Measurements from ENCODE around the gene LRRC27.

The LRRC27 gene

DNA sequence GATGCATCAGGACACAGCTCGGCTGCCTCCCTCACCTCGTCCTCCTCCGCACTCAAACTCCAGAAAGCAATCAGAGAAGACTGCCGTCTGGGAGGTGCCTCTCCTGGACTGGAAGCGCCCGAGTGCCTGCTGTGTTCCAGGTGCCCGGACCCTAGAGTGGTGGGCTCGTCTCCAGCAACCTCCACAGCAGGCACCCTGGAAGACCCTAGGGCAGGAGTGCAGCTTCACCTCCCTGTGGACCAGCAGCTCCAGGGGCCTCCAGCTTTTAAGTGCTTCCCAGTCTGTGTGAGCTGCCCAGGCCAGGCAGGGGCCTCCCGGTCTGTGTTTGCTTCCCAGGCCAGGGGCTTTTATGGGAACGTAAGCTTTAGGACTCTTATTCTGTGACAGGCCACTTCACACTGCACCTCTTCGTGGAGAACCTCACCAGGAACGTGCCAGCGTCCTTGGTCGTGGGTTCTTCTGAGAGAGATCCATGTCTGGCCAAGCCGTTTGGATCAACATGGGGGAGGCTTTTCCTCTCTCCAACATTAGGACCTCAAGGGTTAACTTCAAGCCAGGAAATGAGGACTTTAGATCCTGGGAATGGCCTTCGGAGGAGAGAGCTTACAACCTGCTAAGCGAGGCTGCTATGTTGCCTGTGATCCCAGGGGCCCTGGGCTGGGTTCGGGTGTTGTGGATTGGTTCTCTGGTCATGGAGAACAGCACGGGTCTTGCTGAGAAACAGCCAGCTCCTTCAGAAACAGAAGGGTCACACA, 59.1 kb downstream of the LRRC27 start:
- DNase-seq (ENCODE audit: low read depth in 2 of 2), result no peak

GRCh38 chr10:132391676-132392020, 59.7 kb downstream of the LRRC27 start:
- DNase-seq (ENCODE audit: low read depth in 2 of 2), result no peak

DNA sequence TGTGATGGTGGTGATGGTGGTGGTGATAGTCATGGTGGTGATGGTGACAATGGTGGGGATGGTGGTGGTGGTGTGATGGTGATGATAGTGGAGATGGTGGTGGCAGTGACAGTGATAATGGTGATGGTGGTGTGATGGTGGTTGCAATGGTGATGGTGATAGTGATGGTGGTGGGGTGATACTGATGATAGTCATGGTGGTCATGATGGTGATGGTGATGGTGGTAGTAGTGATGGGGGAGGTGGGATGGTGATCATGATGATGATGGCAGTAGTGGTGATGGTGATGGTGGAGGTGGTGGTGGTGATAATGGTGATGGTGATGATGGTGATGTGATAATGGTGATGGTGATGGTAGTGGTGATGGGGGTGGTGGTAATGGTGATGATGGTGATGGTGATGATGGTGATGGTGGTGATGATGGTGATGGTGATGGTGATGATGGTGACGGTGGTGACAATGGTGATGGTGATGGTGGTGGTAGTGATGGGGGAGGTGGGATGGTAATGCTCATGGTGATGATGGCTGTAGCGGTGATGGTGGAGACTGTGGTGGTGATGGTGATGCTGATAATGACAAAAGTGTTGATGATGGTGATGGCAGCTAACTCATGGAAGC, 60.3 kb downstream of the LRRC27 start:
- DNase-seq (ENCODE audit: low read depth in 2 of 2), result no peak

GRCh38 chr10:132392811-132393694, 61.1 kb downstream of the LRRC27 start:
- DNase-seq (ENCODE audit: low read depth in 2 of 2), result no peak

DNA sequence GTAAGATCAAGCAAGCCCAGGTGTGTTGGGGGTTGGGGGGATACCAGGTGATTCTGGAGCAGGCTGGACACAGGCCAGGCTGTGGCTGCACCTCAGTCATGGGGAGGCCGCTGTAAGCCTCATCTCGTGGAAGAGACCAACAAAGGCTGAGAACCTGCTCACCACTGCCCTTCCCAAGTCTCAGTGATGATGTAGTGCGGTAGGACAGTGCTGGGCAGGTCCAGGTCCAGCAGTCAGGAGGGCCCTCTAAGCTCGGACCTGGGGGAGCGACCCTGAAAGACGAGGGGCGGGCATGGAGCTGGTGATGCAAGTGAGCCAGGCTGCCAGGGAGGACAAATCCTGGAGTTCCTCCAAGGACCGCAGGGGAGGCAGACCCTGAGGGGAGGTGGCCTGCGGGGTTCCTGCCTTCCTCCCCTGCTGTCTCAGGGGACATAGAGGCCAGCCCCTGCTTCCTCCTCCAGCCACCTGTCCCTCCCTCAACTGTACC, 61.7 kb downstream of the LRRC27 start:
- DNase-seq (ENCODE audit: low read depth in 2 of 2), result no peak

DNA sequence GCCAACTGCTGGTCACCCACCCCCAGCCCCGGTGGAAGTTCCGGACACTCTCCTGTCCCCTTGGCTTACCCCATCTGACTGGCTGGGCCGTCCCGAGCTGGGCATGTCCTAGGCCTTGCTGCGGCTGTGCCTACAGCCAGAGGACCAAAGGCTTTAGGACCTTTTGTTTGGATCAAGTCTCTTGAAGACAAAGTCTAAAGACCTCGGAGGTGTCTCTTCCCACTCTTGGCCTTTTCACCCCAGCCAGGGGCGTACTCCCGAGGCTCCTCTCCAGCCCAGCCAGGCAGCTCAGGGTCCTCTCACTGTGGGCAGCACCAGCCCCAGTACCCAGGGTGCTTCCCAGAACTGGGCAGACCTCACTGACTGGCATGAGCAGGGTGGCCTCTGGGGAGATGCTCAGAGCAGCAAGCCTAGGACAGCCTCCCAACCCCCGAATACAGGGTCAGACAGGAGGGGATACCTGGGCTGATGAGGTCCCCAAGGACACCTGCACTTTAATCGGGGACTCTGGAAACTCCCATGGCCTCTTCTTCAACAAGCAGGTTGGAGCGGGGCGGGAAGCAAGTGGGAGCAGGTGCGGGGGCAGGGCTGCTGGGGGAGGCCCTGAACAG, 62.3 kb downstream of the LRRC27 start:
- no peak for DNase-seq (ENCODE audit: low read depth in 2 of 2)

GRCh38 chr10:132394936-132395703, 63.1 kb downstream of the LRRC27 start:
- DNase-seq (ENCODE audit: low read depth in 2 of 2), result no peak

GRCh38 chr10:132395704-132396493, 63.9 kb downstream of the LRRC27 start:
- DNase-seq (ENCODE audit: low read depth in 2 of 2), result no peak

DNA sequence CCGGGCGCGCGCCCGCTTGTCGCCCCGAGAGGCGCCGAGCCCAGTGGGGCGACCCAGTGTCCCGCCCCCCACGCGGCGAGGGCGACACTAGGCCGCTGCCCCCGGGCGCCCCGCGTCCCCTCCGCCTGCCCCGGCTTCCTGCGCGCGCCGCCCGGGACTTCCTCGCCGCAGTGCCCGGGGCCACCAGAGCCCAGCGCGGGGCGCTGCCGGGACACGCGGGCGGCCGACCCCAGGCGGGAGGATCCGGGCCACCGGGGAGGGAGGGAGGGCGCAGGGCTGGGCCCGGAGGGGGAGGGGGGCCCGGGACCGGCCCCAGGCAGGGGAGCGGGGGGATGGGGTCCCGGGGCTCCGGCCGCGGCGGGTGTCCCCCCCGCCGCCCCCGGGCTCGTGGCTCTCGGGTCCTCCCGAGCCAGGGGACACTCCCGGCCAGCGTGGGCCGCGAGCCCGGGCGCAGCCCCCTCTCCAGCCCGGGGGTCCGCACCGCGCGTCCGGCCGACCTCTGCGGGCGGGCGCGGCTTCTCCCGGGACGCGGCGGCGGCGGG, 64.6 kb downstream of the LRRC27 start:
- peak in 1 of 2 donors; percentile 24 for DNase-seq (ENCODE audit: low read depth in 2 of 2)

GRCh38 chr10:132397036-132397541, 65.1 kb downstream of the LRRC27 start, which contains the start of gene PWWP2B:
TSS of gene PWWP2B (plus strand) at chr10:132397200. CDS start at chr10:132397227, 27 bp downstream.
- DNase-seq (ENCODE audit: low read depth in 2 of 2), result peak in 1 of 2 donors; percentile 33

DNA sequence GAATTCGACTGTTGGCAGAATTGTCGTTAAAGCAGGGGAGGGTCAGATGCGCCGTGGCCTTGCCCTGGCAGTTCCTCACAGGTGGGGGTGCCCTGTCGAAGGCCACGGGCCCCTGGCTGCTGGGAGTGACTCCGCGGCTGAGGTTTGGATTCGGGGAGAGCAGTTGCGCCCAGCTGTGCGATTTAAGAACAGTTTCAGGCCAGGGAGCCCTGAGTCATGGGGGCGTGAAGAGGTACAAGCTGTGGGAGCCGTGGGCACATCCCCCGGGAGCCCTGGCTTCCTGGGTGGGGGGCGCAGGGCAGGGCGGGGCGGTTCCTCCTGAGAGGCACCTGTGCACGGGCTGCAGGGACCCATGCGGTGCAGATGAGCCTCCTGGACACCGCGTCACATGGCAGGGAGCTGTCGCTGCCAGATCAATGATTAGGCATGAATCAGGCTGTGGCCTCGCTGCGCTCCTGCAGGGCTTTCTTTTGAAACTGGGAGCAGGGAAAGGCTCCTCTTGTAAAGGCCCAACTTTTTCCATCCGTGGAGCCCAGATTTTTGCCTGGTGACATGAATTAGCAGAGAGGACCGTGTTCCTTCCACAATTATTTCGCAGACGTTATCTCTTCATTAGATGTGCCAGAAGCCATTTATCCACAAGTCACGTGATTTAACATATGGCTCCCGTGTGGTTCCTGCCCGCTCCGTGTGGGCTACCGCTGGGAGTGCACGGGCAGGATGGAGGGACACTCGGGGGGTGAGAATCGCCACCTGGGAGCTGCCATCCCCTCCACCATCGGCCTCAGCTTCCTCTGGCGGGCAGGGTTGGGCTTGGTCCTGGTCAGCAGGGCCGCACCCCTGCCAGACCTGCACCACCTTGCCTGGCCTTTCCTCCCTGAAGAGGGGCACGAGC, 65.9 kb downstream of the LRRC27 start:
- no peak for DNase-seq (ENCODE audit: low read depth in 2 of 2)

DNA sequence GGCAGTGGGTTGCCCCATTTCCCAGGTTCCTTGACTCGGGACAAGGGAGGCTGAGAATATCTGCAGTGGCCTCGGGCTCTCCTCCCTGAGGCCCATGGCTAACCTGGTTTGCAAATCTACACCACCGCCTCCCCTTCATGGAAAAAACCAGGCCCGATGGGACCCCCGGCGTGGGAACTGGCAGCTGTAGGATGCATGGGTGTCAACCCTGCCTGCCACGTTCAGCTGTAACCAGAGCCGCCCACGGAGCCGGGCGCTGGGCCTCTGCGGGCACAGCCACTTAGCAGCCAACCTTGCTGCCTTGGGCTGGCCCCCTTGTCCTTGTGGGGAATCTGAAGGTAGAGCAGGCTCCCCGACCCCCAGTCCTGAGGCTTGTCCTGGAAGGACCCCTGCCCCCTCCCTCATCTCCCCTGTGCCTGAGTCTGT, 66.6 kb downstream of the LRRC27 start:
- DNase-seq (ENCODE audit: low read depth in 2 of 2), result no peak

- DNase-seq (ENCODE audit: low read depth in 2 of 2), result no peak
These were observed 67.4 kb downstream of the LRRC27 start for GRCh38 chr10:132399117-132400035.

GRCh38 chr10:132400041-132400546, 68.1 kb downstream of the LRRC27 start:
- DNase-seq (ENCODE audit: low read depth in 2 of 2), result no peak

GRCh38 chr10:132400547-132401151, 68.7 kb downstream of the LRRC27 start:
- no peak for DNase-seq (ENCODE audit: low read depth in 2 of 2)

DNA sequence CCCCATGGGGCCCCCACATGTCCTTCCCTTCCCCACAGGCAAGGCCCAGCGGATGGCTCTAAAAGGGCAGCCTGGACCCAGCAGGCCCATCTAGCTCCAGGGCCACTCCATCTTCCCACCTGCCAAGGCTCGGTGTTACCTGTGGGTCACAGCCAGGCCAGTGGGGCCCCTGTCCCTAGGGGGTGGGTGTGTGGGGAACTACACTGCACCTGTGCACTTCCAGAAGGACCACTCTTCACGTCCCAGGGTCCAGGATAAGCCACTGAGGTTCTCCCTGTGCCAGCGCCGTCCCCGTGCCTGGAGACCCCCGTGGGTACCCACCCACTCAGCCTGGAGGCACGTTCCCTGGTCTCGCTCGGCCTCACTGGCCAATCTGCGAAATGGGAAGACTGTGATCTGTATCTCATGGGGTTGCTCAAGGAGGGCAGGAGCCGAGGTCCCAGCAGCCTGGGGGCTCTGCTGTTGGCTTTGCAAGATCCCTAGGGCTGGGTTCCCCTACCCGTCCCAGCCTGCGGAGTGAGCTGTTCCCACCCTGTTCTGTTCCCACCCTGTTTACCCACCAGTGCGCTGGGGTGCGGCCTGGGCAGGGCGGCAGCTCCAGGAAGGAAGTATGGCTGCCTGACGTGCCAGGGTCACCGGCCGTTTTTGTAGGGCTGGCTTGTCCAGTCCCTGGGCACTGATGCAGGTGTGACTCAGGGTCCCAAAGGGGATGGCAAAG, 69.6 kb downstream of the LRRC27 start:
- no peak for DNase-seq (ENCODE audit: low read depth in 2 of 2)

Measured in stimulated activated CD8-positive, alpha-beta memory T cell treated with anti-CD3 and anti-CD28 coated beads, Interleukin-7, amount 100 ng/mL, for 1 hour (primary cell).